ENCODE data around the gene KIF1C. TPM values are rescaled to one million over a fixed set of nuclear protein-coding genes. Genes with fewer than 3 reads are reported as not detected.

KIF1C gene
- polyA plus RNA-seq, 1 experiment = 81.6 TPM

DNA sequence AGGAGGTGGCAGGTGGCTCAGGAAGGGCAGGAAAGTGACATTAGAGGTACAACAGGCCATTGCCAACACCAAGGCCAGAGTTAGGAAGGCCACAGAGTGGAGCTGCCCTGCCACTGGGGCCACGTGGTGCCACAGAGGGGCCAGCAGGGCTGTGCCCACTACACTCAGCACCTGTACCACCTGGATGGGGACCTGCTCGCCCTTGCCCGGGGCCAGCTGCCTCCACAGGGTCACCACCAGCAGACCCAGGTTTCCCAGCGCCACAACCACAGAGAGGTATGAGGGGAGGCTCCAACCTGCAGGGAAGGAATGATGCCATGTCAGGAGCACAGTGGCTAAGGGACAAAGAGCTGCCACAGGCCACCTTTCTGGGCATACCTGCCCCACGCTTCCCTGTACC lies 36.3 kb downstream of the KIF1C start:
- CTCF ChIA-PET = interaction anchor here (0.6 to 3.5 kb wide), 3 partner anchors 13 to 194 kb away, joined by 3 to 27 read pairs (median 4); no protein-coding TSS in a partner anchor

DNA sequence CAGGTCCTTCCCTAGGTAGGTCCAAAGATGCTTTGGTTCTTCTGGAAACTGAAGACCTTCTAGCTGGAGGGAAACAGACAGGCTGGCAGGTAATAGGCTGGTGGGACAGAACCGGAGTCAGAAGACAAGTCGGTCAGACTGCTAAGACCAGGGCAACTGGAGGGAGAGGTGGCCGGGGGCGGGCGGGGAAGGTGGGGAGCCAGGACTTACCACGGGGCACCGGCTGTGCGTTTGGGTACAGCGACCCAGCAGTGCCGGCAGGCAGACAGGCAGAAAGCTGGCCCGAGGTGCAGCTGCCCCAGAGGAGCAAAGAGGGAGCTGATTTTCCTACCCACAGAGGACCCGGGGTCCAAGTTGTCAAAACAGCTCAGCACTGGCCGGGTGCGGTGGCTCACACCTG lies 36.9 kb downstream of the KIF1C start:
- CTCF ChIA-PET = interaction anchor here (0.6 to 3.5 kb wide), 4 partner anchors 12 to 1401 kb away, joined by 3 to 27 read pairs (median 4); no protein-coding TSS in a partner anchor
- DNase-seq (ENCODE audit: low read depth) = no peak

More for the DNA sequence above, 36.3 kb downstream of the KIF1C start:
- Histone ChIP-seq H3K27me3 (ENCODE audit: control insufficient read depth, insufficient read depth, low read length) (0 out of 2 replicates have a peak, but pooled peaks cover 6% of the 10 kb centered on the region), H3K36me3 (ENCODE audit: control insufficient read depth, insufficient read depth, low read length) (no peaks in the 10 kb centered on the region), H3K4me3 (ENCODE audit: low read depth, low read length) (no peak overlapping the region)
- no peak for DNase-seq (ENCODE audit: low read depth)
- TF ChIP-seq, protein P1, sequence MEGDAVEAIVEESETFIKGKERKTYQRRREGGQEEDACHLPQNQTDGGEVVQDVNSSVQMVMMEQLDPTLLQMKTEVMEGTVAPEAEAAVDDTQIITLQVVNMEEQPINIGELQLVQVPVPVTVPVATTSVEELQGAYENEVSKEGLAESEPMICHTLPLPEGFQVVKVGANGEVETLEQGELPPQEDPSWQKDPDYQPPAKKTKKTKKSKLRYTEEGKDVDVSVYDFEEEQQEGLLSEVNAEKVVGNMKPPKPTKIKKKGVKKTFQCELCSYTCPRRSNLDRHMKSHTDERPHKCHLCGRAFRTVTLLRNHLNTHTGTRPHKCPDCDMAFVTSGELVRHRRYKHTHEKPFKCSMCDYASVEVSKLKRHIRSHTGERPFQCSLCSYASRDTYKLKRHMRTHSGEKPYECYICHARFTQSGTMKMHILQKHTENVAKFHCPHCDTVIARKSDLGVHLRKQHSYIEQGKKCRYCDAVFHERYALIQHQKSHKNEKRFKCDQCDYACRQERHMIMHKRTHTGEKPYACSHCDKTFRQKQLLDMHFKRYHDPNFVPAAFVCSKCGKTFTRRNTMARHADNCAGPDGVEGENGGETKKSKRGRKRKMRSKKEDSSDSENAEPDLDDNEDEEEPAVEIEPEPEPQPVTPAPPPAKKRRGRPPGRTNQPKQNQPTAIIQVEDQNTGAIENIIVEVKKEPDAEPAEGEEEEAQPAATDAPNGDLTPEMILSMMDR (IDR thresholded peaks at IDR 0.05; ENCODE audit: insufficient read depth, low read depth, low read length) = no peak
- POLR2A ChIA-PET = no interaction called here

DNA sequence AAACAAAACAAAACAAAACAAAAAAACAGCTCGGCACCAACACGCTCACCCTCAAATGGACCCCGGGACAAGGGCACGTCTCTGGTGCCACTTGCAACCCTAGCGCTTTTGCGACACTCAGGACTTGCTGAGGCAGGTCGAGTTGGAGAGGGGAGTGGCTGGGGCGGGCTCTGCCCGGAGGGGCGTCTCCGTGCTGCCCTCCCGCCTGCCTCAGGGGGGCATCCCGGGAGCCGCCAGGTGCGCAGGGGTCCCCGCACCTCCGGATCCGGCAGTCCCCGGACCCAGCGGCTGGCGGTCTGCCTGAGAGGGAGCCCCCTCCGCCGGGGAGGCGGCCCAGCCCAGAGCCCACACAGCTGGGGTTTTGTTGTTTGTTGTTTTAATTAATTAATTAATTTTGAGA lies 37.6 kb downstream of the KIF1C start, which contains the start of gene SLC52A1:
TSS of gene SLC52A1 (minus strand) at position 112 of the 400 bp plus-strand sequence. CDS start 820 bp downstream, outside the sequence.
- Histone ChIP-seq H3K4me3 (ENCODE audit: low read depth, low read length) (peak within 1 kb of the TSS; percentile 28), H3K27me3 (ENCODE audit: control insufficient read depth, insufficient read depth, low read length) (0 out of 2 replicates have a peak, but pooled peaks cover 6% of the 10 kb centered on the region), H3K36me3 (ENCODE audit: control insufficient read depth, insufficient read depth, low read length) (no peaks in the 10 kb centered on the region)
- no peak for DNase-seq (ENCODE audit: low read depth)
- ChIA-PET CTCF (interaction anchor here (1.0 to 3.5 kb wide), 3 partner anchors 11 to 1401 kb away, joined by 3 to 27 read pairs (median 3); no protein-coding TSS in a partner anchor), POLR2A (interaction anchor here (0.6 kb wide), 1 partner anchor 48 kb away, joined by 3 read pairs; the partner anchor contains the start of gene CAMTA2)
- TF ChIP-seq, protein P1 (IDR thresholded peaks at IDR 0.05; ENCODE audit: insufficient read depth, low read depth, low read length) = no peak

More for the DNA sequence above, 36.9 kb downstream of the KIF1C start:
- TF ChIP-seq, protein P1 (IDR thresholded peaks at IDR 0.05; ENCODE audit: insufficient read depth, low read depth, low read length) = no peak
- Histone ChIP-seq H3K27me3 (ENCODE audit: control insufficient read depth, insufficient read depth, low read length) (0 out of 2 replicates have a peak, but pooled peaks cover 6% of the 10 kb centered on the region), H3K4me3 (ENCODE audit: low read depth, low read length) (no peak overlapping the region), H3K36me3 (ENCODE audit: control insufficient read depth, insufficient read depth, low read length) (no peaks in the 10 kb centered on the region)
- POLR2A ChIA-PET = interaction anchor here (0.6 kb wide), 1 partner anchor 47 kb away, joined by 3 read pairs; the partner anchor contains the start of gene CAMTA2

DNA sequence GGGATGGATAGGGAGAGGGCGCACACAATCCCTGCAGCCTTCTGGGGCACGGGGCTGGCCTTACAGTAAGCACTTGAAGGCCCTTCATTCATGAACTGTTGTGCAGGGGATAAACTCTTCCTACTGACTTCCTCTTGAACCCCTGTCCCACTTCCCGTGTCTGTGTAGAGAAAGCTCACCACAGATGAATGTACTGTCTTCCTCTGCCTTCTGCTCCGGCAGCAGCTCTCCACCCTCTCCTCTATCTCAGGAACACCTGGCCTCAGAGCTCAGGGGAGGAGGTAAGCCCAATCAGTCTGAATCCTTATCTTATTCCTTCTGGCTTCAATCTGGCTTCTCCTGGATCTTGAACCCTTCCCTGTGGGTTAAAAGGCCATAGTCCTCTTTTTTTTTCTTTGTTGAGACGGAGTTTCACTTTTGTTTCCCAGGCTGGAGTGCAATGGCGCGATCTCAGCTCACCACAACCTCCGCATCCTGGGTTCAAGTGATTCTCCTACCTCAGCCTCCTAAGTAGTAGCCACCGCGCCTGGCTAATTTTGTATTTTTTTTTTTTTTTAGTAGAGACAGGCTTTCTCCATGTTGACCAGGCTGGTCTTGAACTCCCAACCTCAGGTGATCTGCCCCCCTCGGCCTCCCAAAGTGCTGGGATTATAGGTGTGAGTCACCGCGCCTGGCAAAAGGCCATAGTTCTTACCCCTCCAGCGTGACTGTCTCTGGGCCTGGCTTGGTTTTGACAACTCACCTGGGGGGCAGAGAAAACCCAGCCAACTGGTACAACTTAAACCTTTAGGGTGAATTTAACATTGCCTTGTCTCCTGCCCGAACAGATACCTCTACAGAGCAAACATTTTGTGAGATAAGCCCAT lies 44.6 kb downstream of the KIF1C start:
- TF ChIP-seq, protein P1 (IDR thresholded peaks at IDR 0.05; ENCODE audit: insufficient read depth, low read depth, low read length) = no peak
- DNase-seq (ENCODE audit: low read depth) = no peak
- Histone ChIP-seq H3K27me3 (ENCODE audit: control insufficient read depth, insufficient read depth, low read length) (no peaks in the 10 kb centered on the region; the same call in 1 of the 2 replicates), H3K4me3 (ENCODE audit: low read depth, low read length) (no peak overlapping the region), H3K36me3 (ENCODE audit: control insufficient read depth, insufficient read depth, low read length) (no peaks in the 10 kb centered on the region)
- POLR2A ChIA-PET = no interaction called here
- CTCF ChIA-PET = interaction anchor here (1.0 kb wide), 1 partner anchor 12 kb away, joined by 5 read pairs; no protein-coding TSS in a partner anchor

DNA sequence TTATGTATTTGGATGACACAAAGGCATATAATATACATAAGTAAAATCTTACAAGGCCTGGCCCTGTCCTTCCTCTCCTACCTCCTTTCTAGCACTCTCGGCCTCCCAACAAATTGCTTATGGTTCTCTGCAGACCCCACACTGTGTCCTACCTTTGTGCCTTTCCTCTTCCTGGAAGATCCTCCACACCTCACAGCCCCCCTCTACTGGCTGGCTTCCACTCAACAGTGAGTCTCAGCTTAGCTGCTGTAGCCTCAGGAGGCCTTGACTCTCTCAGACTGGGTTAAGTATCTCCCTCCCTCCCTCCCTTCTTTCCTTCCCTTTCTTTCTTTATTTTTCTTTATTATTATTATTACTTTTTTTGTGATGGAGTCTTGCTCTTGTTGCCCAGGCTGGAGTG lies 45.8 kb downstream of the KIF1C start:
- POLR2A ChIA-PET = no interaction called here
- TF ChIP-seq, protein P1 (IDR thresholded peaks at IDR 0.05; ENCODE audit: insufficient read depth, low read depth, low read length) = no peak
- CTCF ChIA-PET = interaction anchor here (1.4 kb wide), 1 partner anchor 13 kb away, joined by 3 read pairs; no protein-coding TSS in a partner anchor
- DNase-seq (ENCODE audit: low read depth) = no peak
- H3K4me3 ChIP-seq (ENCODE audit: low read depth, low read length) = no peak overlapping the region
- H3K27me3 ChIP-seq (ENCODE audit: control insufficient read depth, insufficient read depth, low read length) = no peaks in the 10 kb centered on the region; the same call in 1 of the 2 replicates
- no peaks in the 10 kb centered on the region for H3K36me3 ChIP-seq (ENCODE audit: control insufficient read depth, insufficient read depth, low read length)

All from BJ (cell line).